H9 (cell line): ENCODE results near the gene RNF180. TPM values are rescaled to one million over a fixed set of nuclear protein-coding genes. Genes with fewer than 3 reads are reported as not detected.

Source experiments
- DNase-seq: peaks from one replicate; pipeline ENCODE4 v3.0.0-alpha.2; 2017
- H2AFZ ChIP-seq: one replicate; pipeline ENCODE4 v1.6.1; 2013; ENCODE audit warnings: mild to moderate bottlenecking, low read length, control low read depth, moderate library complexity
- H2AK5ac ChIP-seq: 2 replicates; pipeline ENCODE4 v1.6.1; 2013; ENCODE audit warnings: low read length, control low read depth, mixed read lengths; ENCODE audit not compliant: insufficient read length
- H2BK120ac ChIP-seq: one replicate; pipeline ENCODE4 v1.6.1; 2013; ENCODE audit warnings: low read depth, mild to moderate bottlenecking, low read length, control low read depth, inconsistent platforms; ENCODE audit not compliant: poor library complexity, severe bottlenecking
- H2BK12ac ChIP-seq: 2 replicates; pipeline ENCODE4 v1.6.1; 2013; ENCODE audit warnings: low read length, control low read depth, mixed read lengths, low read depth; ENCODE audit not compliant: insufficient read length
- H2BK15ac ChIP-seq: 2 replicates; pipeline ENCODE4 v1.6.1; 2013; ENCODE audit warnings: low read depth, low read length, control low read depth
- H2BK20ac ChIP-seq: one replicate; pipeline ENCODE4 v1.6.1; 2013; ENCODE audit warnings: low read depth, mild to moderate bottlenecking, low read length, control low read depth, inconsistent platforms; ENCODE audit not compliant: poor library complexity, severe bottlenecking
- H2BK5ac ChIP-seq: 2 replicates; pipeline ENCODE4 v1.6.1; 2013; ENCODE audit warnings: low read length, control low read depth, mixed read lengths; ENCODE audit not compliant: insufficient read length
- H3K14ac ChIP-seq: 2 replicates; pipeline ENCODE4 v1.6.1; 2013; ENCODE audit warnings: low read length, control low read depth; ENCODE audit not compliant: insufficient read depth
- H3K18ac ChIP-seq: 2 replicates; pipeline ENCODE4 v1.6.1; 2013; ENCODE audit warnings: low read depth, mild to moderate bottlenecking, mixed read lengths, low read length, control low read depth; ENCODE audit not compliant: insufficient read length
- H3K23ac ChIP-seq: 2 replicates; pipeline ENCODE4 v1.6.1; 2013; ENCODE audit warnings: low read length, control low read depth, mixed read lengths, low read depth; ENCODE audit not compliant: insufficient read length
- H3K23me2 ChIP-seq: 2 replicates; pipeline ENCODE4 v1.6.1; 2013; ENCODE audit warnings: low read depth, mild to moderate bottlenecking, mixed read lengths, low read length, control low read depth; ENCODE audit not compliant: insufficient read length, poor library complexity, severe bottlenecking
- H3K27ac ChIP-seq: 2 replicates; pipeline ENCODE4 v1.5.1; 2013; ENCODE audit warnings: low read length, control low read depth, mixed read lengths, low read depth; ENCODE audit not compliant: insufficient read length
- H3K27me3 ChIP-seq: 2 replicates; pipeline ENCODE4 v1.6.1; 2013; ENCODE audit warnings: low read length, control low read depth, inconsistent platforms; ENCODE audit not compliant: insufficient read depth
- H3K4ac ChIP-seq: 2 replicates; pipeline ENCODE4 v1.6.1; 2013; ENCODE audit warnings: low read depth, mild to moderate bottlenecking, control low read depth, inconsistent platforms, low read length, moderate library complexity
- H3K4me1 ChIP-seq: 2 replicates; pipeline ENCODE4 v1.6.1; 2013; ENCODE audit warnings: low read length, control low read depth, inconsistent platforms; ENCODE audit not compliant: insufficient read depth
- H3K4me2 ChIP-seq: 2 replicates; pipeline ENCODE4 v1.6.1; 2013; ENCODE audit warnings: low read length, control low read depth, mixed read lengths; ENCODE audit not compliant: insufficient read length, insufficient read depth
- H3K56ac ChIP-seq: 2 replicates; pipeline ENCODE4 v1.6.1; 2013; ENCODE audit warnings: low read depth, mild to moderate bottlenecking, mixed read lengths, low read length, control low read depth; ENCODE audit not compliant: insufficient read length
- H3K79me1 ChIP-seq: 2 replicates; pipeline ENCODE4 v1.6.1; 2013; ENCODE audit warnings: low read depth, mild to moderate bottlenecking, moderate library complexity, low read length, control low read depth, inconsistent platforms; ENCODE audit not compliant: insufficient read depth, poor library complexity, severe bottlenecking
- H3K79me2 ChIP-seq: 2 replicates; pipeline ENCODE4 v1.6.1; 2013; ENCODE audit warnings: low read length, control low read depth, inconsistent platforms; ENCODE audit not compliant: insufficient read depth
- H3K9ac ChIP-seq: 2 replicates; pipeline ENCODE4 v1.6.1; 2013; ENCODE audit warnings: low read length, control low read depth, mixed read lengths; ENCODE audit not compliant: insufficient read length; ENCODE audit errors: extremely low read depth
- H3K9me3 ChIP-seq: one replicate; pipeline ENCODE4 v1.6.1; 2013; ENCODE audit warnings: low read depth, low read length, inconsistent platforms; ENCODE audit not compliant: control insufficient read depth
- H3T11ph ChIP-seq: one replicate; pipeline ENCODE4 v1.6.1; 2013; ENCODE audit warnings: mild to moderate bottlenecking, low read length, control low read depth, inconsistent platforms
- H4K20me1 ChIP-seq: one replicate; pipeline ENCODE4 v1.6.1; 2013; ENCODE audit not compliant: control insufficient read depth, insufficient read length, insufficient read depth
- H4K5ac ChIP-seq: 2 replicates; pipeline ENCODE4 v1.6.1; 2013; ENCODE audit warnings: low read depth, mild to moderate bottlenecking, mixed read lengths, low read length, control low read depth; ENCODE audit not compliant: insufficient read length
- H4K8ac ChIP-seq: replicated peaks from 2 replicates; pipeline ENCODE4 v1.6.1; 2013; ENCODE audit warnings: low read length, control low read depth, mixed read lengths, low read depth; ENCODE audit not compliant: insufficient read length
- H4K91ac ChIP-seq: 2 replicates; pipeline ENCODE4 v1.6.1; 2013; ENCODE audit warnings: low read depth, mild to moderate bottlenecking, moderate library complexity, mixed read lengths, low read length, control low read depth; ENCODE audit not compliant: insufficient read length
- H3K27ac Mint-ChIP-seq, 3 experiments: 2 replicates in 2 of 3; 3 replicates in 1 of 3; pipeline ENCODE4 v1.8.0; 2020 to 2021; ENCODE audit warnings: mixed read lengths in 3 of 3, mild to moderate bottlenecking in 1 of 3, moderate library complexity in 1 of 3
- H3K27me3 Mint-ChIP-seq: 2 replicates; pipeline ENCODE4 v1.8.0; 2021; ENCODE audit warnings: low read depth, mild to moderate bottlenecking, moderate library complexity, mixed read lengths
- H3K36me3 Mint-ChIP-seq, 3 experiments: 2 replicates in 2 of 3; 3 replicates in 1 of 3; pipeline ENCODE4 v1.8.0; 2020 to 2021; ENCODE audit warnings: low read depth in 3 of 3, mixed read lengths in 3 of 3; ENCODE audit not compliant: insufficient read depth in 1 of 3
- H3K4me1 Mint-ChIP-seq, 2 experiments: 2 replicates each; pipeline ENCODE4 v1.8.0; 2020; ENCODE audit warnings: mixed read lengths in 2 of 2
- H3K4me3 Mint-ChIP-seq, 2 experiments: 2 replicates in 1 of 2; 3 replicates in 1 of 2; pipeline ENCODE4 v1.8.0; 2020 to 2021; ENCODE audit warnings: mild to moderate bottlenecking in 2 of 2, mixed read lengths in 2 of 2, moderate library complexity in 1 of 2
- H3K9me3 Mint-ChIP-seq, 2 experiments: 2 replicates in 1 of 2; 3 replicates in 1 of 2; pipeline ENCODE4 v1.8.0; 2020; ENCODE audit warnings: mild to moderate bottlenecking in 2 of 2, mixed read lengths in 2 of 2, moderate library complexity in 1 of 2
- CTCF ChIP-seq: fragments of 200-600 bp; sonication (generic); conservative IDR thresholded peaks from 3 replicates; pipeline ENCODE4 v1.8.0; 2021; ENCODE audit warnings: antibody characterized with exemption, mild to moderate bottlenecking
- WGBS: extraction: QIAGEN DNeasy Blood & Tissue Kit; methylation state at CpG from one replicate; pipeline ENCODE4 v1.1.7; 2013; ENCODE audit warnings: missing lambda C conversion rate, low lambda C conversion rate, mixed read lengths; ENCODE audit not compliant: insufficient read length; ENCODE audit errors: extremely low coverage; 5-methylcytosine and 5-hydroxymethylcytosine counted together
- total RNA-seq: library from RNA; stranded (reverse); gene quantifications from 2 replicates; pipeline ENCODE4 v1.2.1, GENCODE V29; 2021

RNF180 gene
- total RNA-seq, 1 experiment from 2014 or later, result 2.5 TPM

- H2BK20ac ChIP-seq, result no peak overlapping the region
- no peaks in the 10 kb centered on the region for H3K79me1 ChIP-seq
- H3K56ac ChIP-seq, result no peak overlapping the region
- H3T11ph ChIP-seq, result no peak overlapping the region
- no peak overlapping the region for H3K18ac ChIP-seq
- no peaks in the 10 kb centered on the region for H3K27me3 ChIP-seq
- no peak overlapping the region for H3K27ac ChIP-seq
- no peak overlapping the region for H3K27ac Mint-ChIP-seq
- H2AK5ac ChIP-seq, result no peak overlapping the region
- no peak for DNase-seq
- no peak overlapping the region for H2AFZ ChIP-seq
- WGBS, result no CpG with 5 or more reads among the region's 4 CpGs
- H2BK5ac ChIP-seq, result no peak overlapping the region
- peaks cover 8% of the 10 kb centered on the region for H3K9me3 ChIP-seq
- H4K20me1 ChIP-seq, result no peaks in the 10 kb centered on the region
- peaks cover 2 to 12% (median 6%) of the 10 kb centered on the region in 3 experiments for H3K36me3 Mint-ChIP-seq
- no peak overlapping the region for H2BK120ac ChIP-seq
- H3K9me3 Mint-ChIP-seq, result peaks cover 7 to 13% of the 10 kb centered on the region in 2 experiments
- H2BK12ac ChIP-seq, result no peak overlapping the region
- no peaks in the 10 kb centered on the region for H3K23me2 ChIP-seq
- H4K91ac ChIP-seq, result no peak overlapping the region
- H3K4me2 ChIP-seq, result no peak overlapping the region
- no peak overlapping the region for H4K8ac ChIP-seq
- no peak overlapping the region for H3K4me3 Mint-ChIP-seq
- H3K4me1 ChIP-seq, result no peaks in the 10 kb centered on the region
- no peaks in the 10 kb centered on the region for H3K27me3 Mint-ChIP-seq
- no peak overlapping the region for H4K5ac ChIP-seq
- no peak overlapping the region for H3K4ac ChIP-seq
- no peak overlapping the region for H2BK15ac ChIP-seq
- no peak overlapping the region for H3K14ac ChIP-seq
- H3K4me1 Mint-ChIP-seq, result no peaks in the 10 kb centered on the region
- no peak overlapping the region for H3K9ac ChIP-seq
- no peak overlapping the region for H3K23ac ChIP-seq
- no peaks in the 10 kb centered on the region for H3K79me2 ChIP-seq
- peak; percentile 78 for TF ChIP-seq CTCF
These were observed 63.6 kb downstream of the RNF180 start for GRCh38 chr5:64229163-64229774.
